GM18867 (cell line): Measurements from ENCODE around the gene STYXL1.
"Not testable (repeated sequence)": the region's sequence is repeated elsewhere in the genome, so short reads cannot be mapped to it uniquely, and the experiment has no call there.

ENCODE experiments used
- ATAC-seq: cut with Tn5 transposase; IDR thresholded peaks from one replicate; pipeline ENCODE4 v1.9.1; 2021; ENCODE audit warnings: mild to moderate bottlenecking, moderate library complexity; ENCODE audit not compliant: unreplicated experiment

STYXL1 gene

GRCh38 chr7:76047811-76048667 is at the start of gene STYXL1, which contains the start of gene MDH2:
Gene STYXL1, minus strand, starts transcription at chr7:76048000. Its CDS starts 17,477 bp downstream, at chr7:76030523.
Gene MDH2, plus strand, starts transcription at chr7:76048106. Its CDS starts 55 bp downstream, at chr7:76048161.
- ATAC-seq, result peak; percentile 89

GRCh38 chr7:76095908-76096307 is 48.1 kb upstream of the STYXL1 start:
- ATAC-seq, result no peak

GRCh38 chr7:76094326-76094725 is 46.5 kb upstream of the STYXL1 start:
- not testable (repeated sequence) for ATAC-seq

GRCh38 chr7:76093531-76093930 is 45.7 kb upstream of the STYXL1 start:
- ATAC-seq, result not testable (repeated sequence)

DNA sequence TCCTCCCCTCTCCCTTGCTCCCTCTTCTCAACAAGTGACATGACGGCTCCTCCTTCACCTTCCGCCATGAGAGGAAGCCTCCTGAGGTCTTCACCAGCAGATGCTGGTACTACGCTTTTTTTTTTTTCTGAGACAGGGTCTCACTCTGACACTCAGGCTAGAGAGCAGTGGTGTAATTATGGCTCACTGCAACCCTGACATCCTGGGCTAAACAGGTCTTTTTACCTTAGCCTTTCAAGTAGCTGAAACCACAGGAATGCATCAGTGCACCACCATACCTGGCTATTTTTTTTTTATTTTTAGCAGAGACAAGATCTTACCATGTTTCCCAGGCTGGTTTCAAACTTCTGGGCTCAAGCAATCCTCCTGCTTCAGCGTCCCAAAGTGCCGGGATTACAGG is 43.7 kb upstream of the STYXL1 start:
- ATAC-seq, result no peak

GRCh38 chr7:76089865-76090475 is 42.2 kb upstream of the STYXL1 start:
- peak; percentile 82 for ATAC-seq

DNA sequence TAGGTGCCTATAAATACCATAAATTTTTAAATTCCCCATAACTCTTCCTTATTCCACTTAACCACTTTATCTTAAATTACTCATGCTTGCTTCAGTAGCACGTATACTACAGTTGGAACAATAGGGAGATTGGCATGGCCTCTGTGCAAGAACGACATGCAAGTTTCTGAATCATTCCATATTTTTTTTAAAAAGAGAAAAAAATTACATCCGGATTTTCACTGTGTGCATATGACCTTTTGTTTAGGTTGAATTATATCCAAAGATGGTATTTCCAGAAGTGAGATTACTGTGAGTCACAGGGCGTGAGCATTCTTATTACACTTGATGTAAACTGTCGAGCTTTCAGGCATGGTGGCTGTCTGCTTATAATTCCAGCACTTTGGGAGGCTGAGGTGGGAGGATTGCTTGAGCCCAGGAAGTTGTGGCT is 39.6 kb upstream of the STYXL1 start:
- ATAC-seq, result not testable (repeated sequence)

- ATAC-seq, result no peak
Measured at GRCh38 chr7:76086070-76086469, 38.3 kb upstream of the STYXL1 start.

DNA sequence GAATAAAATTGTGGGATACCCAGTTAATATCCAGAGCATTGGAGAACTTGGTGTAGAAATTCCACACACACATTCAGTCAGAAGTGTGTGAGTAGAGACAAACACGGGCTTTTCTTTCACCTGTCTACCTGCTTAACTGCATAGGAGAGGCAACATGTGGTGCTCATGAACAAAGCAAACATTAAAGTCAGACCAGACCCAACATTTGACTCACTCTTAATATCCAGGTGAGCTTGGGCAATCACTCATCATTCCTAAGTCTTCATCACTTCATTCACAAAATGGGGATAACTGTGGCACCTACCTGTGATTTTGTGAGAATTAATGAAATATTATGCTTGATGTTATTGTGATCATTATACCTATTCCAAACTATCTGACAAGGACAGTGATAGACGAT is 36.3 kb upstream of the STYXL1 start:
- ATAC-seq, result not testable (repeated sequence)

- ATAC-seq, result no peak
Measured at GRCh38 chr7:76080204-76080603, 32.4 kb upstream of the STYXL1 start.

GRCh38 chr7:76077435-76077834 is 29.6 kb upstream of the STYXL1 start:
- no peak for ATAC-seq

GRCh38 chr7:76076995-76077394 is 29.2 kb upstream of the STYXL1 start:
- no peak for ATAC-seq

GRCh38 chr7:76074972-76075370 is 27.2 kb upstream of the STYXL1 start:
- ATAC-seq, result no peak

DNA sequence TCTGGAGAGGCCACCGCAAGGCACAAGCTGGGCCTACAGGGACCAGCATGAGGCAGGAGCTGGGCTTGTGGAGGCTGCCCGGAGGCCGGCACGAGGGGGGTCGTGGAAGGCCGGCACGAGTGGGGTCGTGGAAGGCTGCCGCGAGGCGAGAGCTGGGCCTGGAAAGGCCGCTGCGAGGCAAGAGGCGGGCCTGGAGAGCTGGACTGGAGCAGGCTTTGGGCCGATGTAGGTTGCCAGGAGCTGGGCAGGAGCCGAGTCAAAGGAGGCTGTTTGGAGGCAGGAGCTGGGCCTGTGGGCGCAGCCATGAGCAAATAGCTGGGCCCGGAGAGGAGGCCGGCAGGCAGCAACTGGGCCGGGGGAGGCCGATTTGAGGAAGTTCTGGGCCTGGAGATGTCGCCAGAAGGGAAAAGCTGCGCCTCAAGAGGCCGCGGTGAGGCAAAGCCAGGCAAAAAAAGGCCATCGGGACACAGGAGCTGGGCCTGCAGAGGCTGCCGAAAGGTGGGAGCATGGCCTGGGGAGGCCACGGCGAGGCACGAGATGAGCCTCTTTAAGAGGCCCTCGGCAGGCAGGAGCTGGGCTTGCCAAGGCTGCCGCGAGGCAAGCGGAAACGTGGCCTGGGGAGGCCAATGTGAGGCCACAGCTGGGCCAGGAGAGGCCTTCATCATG is 26.6 kb upstream of the STYXL1 start:
- no peak for ATAC-seq

DNA sequence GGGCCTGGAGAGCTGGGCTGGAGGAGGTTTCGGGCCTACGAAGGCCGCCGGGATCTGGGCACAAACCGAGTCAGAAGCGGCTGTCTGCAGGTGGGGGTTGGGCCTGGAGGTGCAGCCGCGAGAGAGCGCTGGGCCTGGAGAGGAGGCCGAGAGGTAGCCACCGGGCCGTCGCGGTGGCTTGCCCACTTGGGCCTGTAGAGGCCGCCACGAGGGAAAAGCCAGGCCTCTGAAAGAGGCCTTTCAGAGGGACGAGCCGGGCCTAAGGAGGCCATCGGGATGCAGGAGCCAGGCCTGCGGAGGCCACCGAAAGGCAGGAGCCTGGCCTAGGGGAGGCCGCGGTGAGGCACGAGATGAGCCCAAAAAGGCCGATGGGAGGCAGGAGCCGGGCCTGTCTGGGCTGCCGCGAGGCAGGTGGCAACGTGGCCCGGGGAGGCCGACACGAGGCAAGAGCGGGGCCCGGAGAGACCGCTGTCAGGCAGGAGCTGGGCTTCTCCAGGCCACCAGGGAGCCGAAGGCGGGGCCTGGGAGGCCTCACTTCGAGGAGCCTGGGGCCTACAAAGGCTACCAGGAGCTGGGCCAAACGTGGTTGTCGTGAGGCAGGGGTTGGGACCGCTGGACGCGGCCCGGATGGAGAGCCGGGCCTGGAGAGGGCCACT is 25.7 kb upstream of the STYXL1 start:
- no peak for ATAC-seq

DNA sequence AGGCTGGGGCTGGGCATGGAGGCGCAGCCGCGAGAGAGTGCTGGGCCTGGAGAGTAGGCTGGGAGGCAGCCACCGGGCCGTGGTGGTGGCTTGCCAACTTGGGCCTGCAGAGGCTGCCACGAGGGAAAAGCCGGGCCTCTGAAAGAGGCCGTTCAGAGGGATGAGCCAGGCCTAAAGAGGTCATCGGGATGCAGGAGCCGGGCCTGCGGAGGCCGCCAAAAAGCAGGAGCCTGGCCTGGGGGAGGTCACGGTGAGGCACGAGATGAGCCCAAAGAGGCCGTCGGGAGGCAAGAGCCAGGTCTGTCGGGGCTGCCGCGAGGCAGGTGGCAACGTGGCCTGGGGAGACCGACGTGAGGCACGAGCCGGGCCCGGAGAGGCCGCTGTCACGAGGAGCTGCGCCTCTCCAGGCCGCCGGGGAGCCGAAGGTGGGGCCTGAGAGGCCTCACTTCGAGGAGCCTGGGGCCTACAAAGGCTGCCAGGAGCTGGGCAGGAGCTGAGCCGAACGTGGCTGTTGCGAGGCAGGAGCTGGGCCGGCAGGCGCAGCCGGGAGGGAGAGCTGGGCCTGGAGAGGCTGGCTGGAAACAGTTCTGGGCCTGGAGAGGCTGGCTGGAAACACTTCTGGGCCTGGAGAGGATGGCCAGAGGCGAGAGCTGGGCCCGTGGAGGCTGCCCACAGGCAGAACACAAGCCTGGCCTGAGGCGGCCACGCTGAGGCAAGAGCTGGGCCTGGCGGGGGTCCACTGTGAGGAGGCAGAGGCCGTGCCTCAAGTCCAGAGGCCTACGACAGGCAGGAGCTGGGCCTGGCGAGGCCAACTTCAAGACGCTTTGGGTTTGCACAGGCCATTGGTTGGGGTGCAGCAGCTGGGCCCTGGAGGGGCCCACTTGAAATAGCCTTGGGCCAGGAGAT is 24.7 kb upstream of the STYXL1 start:
- no peak for ATAC-seq

- ATAC-seq, result no peak
Measured at GRCh38 chr7:76071316-76072242, 23.8 kb upstream of the STYXL1 start.

GRCh38 chr7:76069238-76069638 is 21.4 kb upstream of the STYXL1 start:
- no peak for ATAC-seq
